ENCODE data around the gene TOB1.

DNA sequence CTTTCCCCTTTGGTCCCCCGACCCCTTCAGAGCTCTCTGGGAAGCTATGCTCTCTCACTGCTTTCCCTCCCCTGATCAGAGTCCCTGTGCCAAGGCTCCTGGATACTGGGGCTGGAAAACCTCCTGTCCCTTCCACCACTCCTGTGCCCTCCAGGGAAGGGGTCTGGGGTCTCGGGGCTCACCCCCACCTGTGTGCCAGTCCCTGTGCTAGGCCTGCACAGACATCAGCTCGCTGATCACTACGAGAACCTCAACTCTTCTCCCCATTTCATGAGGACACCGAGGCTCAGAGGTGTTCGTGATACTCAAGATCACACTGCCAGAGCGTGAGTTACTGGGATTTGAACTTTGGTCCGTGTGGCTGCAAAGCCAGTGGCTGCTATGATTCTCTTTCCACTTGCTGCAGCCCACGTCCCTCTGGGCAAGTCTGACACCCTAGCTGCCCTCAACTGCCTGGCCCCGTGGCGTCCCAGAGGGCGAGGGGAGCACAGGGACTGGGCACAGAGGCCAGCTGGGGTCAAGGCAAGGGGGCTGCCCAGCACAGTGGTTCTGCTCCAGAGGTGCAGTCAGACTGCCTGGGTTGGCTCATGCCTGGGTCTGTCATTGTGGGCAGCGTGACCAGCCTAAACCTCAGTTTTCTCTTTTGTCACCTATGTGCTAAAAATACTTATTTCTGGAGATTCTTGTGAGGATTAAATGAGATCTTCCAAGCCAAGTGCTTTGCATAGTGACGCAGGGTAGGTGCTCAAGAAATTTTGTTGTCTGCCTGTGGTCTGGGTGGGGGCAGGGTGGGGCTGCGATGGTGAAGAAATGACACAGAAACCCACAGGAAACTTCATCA, 43.8 kb upstream of the TOB1 start:
- TF ChIP-seq EP300 (IDR thresholded peaks at IDR 0.05; ENCODE audit: borderline replicate concordance) (no peak), EGR1 (IDR thresholded peaks at IDR 0.05) (no peak), TCF12 (IDR thresholded peaks at IDR 0.05; ENCODE audit: low read depth) (no peak), RAD21 (IDR thresholded peaks at IDR 0.05; ENCODE audit: low read depth) (no peak), TEAD4 (IDR thresholded peaks at IDR 0.05) (no peak), YY1 (IDR thresholded peaks at IDR 0.05; ENCODE audit: low read depth) (no peak)
- TF ChIP-seq, protein P1, sequence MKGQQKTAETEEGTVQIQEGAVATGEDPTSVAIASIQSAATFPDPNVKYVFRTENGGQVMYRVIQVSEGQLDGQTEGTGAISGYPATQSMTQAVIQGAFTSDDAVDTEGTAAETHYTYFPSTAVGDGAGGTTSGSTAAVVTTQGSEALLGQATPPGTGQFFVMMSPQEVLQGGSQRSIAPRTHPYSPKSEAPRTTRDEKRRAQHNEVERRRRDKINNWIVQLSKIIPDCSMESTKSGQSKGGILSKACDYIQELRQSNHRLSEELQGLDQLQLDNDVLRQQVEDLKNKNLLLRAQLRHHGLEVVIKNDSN (IDR thresholded peaks at IDR 0.05), result no peak
- TF ChIP-seq, protein P2, sequence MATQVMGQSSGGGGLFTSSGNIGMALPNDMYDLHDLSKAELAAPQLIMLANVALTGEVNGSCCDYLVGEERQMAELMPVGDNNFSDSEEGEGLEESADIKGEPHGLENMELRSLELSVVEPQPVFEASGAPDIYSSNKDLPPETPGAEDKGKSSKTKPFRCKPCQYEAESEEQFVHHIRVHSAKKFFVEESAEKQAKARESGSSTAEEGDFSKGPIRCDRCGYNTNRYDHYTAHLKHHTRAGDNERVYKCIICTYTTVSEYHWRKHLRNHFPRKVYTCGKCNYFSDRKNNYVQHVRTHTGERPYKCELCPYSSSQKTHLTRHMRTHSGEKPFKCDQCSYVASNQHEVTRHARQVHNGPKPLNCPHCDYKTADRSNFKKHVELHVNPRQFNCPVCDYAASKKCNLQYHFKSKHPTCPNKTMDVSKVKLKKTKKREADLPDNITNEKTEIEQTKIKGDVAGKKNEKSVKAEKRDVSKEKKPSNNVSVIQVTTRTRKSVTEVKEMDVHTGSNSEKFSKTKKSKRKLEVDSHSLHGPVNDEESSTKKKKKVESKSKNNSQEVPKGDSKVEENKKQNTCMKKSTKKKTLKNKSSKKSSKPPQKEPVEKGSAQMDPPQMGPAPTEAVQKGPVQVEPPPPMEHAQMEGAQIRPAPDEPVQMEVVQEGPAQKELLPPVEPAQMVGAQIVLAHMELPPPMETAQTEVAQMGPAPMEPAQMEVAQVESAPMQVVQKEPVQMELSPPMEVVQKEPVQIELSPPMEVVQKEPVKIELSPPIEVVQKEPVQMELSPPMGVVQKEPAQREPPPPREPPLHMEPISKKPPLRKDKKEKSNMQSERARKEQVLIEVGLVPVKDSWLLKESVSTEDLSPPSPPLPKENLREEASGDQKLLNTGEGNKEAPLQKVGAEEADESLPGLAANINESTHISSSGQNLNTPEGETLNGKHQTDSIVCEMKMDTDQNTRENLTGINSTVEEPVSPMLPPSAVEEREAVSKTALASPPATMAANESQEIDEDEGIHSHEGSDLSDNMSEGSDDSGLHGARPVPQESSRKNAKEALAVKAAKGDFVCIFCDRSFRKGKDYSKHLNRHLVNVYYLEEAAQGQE (IDR thresholded peaks at IDR 0.05; ENCODE audit: low read depth), result no peak
- TF ChIP-seq, protein P3, sequence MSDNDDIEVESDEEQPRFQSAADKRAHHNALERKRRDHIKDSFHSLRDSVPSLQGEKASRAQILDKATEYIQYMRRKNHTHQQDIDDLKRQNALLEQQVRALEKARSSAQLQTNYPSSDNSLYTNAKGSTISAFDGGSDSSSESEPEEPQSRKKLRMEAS (IDR thresholded peaks at IDR 0.05), result no peak

Data from Ishikawa (cell line).